Heart left ventricle (tissue), 13 donors: ENCODE measurements around the gene NRP1.

Source experiments
- CTCF ChIP-seq, 12 donors: fragments of 200-600 bp; sonication (generic) in 4 of 12; IDR thresholded peaks; one replicate each; pipeline versions ENCODE4 v1.5.0 to v1.8.0; 2018 to 2022; ENCODE audit warnings: antibody characterized with exemption in 12 of 12, mild to moderate bottlenecking in 5 of 12
- POLR2A ChIP-seq, 2 donors: fragments of 450-650 bp; IDR thresholded peaks; one replicate each; pipeline ENCODE4 v1.6.1; 2017; ENCODE audit warnings: antibody characterized with exemption in 2 of 2, mild to moderate bottlenecking in 2 of 2, moderate library complexity in 2 of 2
- donor health status: ischemic (EF 13 %, LVEDD 7.1; RV severe dilation, severe dysfunction).
- donor health status: DM: no; HTN: yes; CAD: no.
- donor health status: DM: no; HTN: no; CAD: no.
- donor health status: ischemic (EF 25% LVEDD 6.9; RV normal size, moderate dysfunction).
- donor health status: ischemic (EF 25% LVEDD 5.7; RV mildly dilated, moderate dysfunction).
- donor health status: ischemic (EF 35%, LVEDD 5.7; RV mildly dilated, moderate dysfunction).
- donor health status: nonischemic (EF 11% LVEDD 7.7; RV severe dilation, severe dysfunction).
- donor health status: DM: yes; HTN: yes; CAD: no.
- donor health status: PGD.
- donor health status: ischemic (EF 29% LVEDD 5.4; RV normal size, mild dysfunction).
- donor health status: nonischemic (EF 23%, LVEDD 6.1; RV moderate dilation, normal function).

- TF ChIP-seq CTCF (IDR thresholded peaks at IDR 0.05) (no peak), POLR2A (IDR thresholded peaks at IDR 0.05) (no peak)
Observed at GRCh38 chr10:33377658-33378025, 43.2 kb upstream of the NRP1 start.
